GM21423 (cell line): ENCODE measurements around the gene CPVL.

Experiments
- ATAC-seq: cut with Tn5 transposase; IDR thresholded peaks from one replicate; pipeline ENCODE4 v1.9.1; 2021; ENCODE audit warnings: mild to moderate bottlenecking, moderate library complexity; ENCODE audit not compliant: unreplicated experiment

CPVL gene

DNA sequence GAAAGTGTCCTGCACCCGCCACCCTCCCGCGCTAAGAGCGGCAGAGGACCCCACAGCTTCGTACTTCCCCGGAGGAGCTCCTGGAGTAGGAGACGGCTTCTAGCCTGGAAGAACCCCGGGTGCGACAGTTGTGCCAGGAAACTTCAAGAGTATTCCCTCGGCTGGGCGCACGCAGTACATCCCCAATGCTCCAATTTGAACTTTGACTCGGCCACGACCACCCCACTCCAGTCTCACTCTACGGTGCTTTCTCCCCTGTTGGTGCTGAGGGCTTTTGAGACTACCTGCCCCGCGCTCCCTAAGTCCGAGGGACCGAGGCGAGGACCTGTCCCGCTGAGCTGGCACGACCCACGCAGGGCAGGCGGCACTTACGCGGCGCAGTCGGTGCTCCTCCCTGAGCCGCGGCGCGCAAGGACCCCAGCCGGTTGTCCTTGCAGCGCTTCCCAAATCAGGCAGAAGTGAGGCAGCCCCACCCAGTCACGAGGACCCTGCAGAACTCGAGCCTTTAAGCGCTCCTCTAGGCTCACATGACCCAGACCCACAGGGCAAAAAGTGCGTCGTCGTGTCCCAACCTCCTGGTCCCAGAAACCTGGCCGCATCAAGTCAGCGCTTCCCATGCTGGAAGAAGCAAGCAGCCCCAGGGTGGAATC is at the start of gene CPVL:
Gene CPVL, minus strand, starts transcription at position 481 of the 650 bp plus-strand sequence. CDS start 25,476 bp downstream, outside the sequence.
- ATAC-seq, result no peak

DNA sequence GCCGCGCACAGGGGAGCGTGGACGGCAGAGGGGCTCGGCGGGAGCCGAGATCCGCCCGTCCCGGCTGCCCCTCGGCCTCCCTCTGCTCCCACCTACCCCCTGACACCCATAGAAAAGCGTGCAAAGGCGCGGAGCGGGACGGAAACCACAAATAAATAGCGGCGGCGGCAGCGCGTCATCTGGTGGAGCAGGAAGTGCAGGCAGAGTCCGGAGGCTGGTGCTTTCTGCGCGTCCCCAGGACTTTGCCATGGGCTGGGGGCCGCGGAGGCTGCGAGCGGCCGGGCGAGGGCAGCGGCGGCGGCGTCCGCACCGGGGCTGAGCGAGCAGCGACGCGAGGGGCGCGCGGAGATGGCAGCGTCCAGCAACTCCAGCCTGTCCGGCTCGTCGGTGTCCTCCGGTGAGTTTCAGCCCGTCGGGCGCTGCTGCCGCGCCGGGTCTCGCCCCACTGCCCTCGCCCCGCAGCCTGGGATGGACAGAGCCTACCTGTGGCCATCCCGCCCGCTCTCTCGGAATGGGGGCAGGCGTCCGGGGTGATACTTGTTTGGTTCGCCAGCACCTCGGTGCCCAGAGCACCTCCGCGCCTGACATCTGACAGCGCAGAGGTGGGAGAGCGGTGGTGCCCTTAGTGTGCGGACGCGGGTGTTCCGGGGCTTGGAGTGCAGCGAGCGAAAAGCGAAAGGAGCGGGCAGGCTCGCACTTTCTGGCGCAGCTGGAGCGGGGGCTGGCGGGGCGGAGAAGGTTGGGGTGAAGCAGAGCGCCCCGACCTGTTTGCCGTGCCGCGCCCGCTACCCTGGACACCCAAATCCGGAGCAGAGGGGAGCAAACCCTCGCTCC is 48.5 kb upstream of the CPVL start, which contains the start of gene CHN2:
Gene CHN2, plus strand, starts transcription at position 182 of the 834 bp plus-strand sequence.
- no peak for ATAC-seq

DNA sequence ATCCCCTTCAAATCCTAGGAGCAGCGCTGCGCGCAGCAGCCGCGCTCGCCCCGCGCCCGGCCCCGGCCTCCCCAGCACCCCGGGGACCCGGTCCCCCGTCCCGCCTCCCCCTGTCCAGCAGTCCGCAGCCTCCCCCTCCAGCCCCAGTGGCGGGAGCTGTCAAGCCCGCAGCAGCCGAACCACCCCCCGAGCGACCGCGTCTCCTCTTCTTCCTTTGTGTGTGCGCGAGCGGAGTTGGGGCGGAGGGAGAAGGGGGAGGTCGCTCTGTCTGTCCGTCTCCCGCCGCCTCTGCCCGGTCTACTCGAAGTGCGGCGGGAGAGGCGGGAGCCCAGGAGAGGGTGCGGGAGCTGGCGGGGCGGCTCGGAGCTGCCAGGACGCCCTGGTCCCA is 47.9 kb upstream of the CPVL start:
- no peak for ATAC-seq

DNA sequence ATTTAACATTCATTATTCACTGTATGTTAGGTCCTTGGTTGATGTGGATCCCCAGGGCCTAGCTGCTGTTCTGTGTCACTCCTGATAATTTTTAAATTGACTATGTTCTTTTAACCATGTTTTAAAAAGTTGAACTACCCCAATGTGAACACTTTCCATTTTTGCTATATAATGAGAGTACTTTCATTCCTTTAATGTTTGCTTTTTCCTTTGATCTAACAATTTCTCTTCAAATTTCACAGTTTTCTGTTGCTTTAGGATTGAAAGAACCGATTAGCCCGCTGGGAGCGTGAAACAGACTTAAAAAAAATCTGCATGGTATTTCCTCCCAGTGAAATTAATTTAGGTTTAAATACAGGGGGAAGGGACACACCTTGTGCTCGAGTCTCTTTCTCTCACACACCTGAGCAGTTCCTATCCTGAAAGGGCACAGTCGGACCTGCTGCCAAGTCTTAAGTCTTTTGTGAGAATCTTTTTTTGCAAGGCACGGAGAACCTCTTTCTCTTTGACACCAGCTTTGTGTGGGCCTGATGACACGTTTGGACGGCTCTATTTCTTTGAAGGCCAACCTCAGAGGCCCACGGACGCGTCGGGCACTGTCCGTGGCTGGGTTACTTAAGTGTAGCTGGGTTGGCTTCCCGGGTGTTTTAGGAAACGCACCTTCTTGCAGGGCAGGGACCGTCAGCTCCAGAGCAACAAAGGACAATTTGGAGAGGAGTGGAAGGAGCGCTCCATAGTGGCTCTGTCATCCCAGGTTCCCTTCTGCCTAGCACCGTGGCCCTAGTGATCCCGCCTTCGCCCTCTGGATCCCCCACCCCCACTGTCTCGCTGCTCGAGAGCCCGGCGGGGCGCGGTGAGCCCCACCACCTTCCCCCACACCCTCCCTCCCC is 47.2 kb upstream of the CPVL start:
- ATAC-seq, result no peak

DNA sequence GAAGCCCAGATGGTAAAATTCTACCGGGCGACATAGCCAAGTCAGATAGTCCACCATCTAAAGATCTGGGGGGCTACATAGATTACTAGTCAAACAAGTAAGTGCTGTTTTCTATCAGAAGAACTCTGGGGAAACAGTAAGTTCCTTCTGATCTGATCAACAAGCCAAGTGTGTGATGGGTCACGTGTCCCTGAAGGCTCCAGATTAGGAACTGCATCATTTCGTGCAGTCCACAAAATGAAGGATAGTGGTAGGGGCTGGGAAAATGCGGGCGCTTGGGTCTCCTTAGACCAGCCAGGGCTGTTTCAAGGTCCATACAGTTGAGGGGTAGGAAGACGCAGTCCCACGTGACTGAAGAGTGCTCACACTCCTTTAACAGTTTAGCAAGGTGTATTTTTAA is 46.5 kb upstream of the CPVL start:
- ATAC-seq, result no peak

DNA sequence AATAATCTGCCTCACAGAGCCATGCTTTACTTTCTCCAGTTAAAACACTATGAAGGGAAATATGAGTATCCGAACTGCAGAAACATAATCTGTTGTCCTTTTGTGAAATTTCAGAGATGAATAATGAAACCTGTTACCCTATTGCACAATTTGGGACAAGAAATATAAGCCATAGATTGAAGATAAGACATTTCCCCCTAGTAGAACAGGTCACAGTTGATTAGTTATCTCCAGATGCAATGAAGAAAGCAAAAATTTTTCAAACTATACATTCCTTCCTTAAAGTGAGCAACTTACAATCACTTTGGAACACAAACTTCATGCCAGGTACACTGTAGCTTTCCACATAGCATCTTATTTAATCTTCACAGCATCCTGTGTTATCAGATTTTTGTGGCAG is 46.0 kb upstream of the CPVL start:
- ATAC-seq, result no peak

DNA sequence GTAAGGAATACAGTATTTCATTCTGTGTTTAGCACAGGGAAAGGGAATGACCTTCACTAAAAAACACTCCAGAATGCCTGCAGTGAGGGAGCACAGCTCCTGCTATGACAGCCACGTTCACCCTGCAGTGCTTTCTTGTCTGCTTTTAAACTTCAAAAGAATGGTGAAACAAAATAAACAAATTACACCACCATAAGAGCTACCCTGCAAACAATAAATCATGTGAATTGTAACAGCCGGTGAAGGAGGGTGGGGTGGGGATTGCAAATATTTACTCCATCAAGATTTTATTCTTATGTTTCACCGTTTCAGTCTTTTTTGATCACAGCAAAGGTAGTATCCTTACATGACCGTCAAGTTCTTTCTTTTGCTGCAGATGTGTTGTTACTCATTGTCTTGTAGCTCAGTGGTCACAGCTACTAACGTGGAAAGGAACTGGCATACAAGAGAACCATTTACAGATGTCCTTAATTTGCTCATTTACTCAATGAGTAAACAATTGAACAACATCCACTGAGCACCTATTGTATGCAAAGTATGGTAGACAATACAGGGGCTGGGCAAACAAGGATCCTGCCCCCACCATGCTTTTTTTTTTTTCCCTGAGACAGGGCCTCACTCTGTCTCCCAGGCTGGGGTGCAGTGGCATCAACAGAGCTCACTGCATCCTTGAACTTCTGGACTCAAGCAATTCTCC is 44.2 kb upstream of the CPVL start:
- no peak for ATAC-seq

DNA sequence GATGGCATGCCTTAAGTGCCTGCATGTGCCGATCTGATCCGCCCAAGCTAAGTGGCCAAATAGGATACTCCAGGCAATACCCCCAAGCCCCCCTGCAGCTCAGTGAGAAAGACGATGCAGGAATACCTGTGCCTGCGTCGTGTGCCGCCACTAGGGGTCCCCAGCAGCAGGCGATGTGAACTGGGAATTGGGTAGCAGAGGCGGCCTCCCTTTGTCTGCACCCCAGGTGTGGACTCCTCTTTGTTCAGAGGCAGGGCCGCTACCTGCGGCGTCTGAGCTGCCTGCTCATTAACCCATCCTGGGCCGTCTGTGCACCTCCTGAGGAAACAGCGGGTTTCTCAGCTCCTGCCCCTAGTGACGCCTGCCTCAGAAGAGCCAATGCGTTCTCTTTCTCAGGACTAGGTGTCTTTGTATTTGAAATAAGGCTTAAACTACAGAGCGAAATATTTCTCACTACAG is 43.4 kb upstream of the CPVL start:
- no peak for ATAC-seq

DNA sequence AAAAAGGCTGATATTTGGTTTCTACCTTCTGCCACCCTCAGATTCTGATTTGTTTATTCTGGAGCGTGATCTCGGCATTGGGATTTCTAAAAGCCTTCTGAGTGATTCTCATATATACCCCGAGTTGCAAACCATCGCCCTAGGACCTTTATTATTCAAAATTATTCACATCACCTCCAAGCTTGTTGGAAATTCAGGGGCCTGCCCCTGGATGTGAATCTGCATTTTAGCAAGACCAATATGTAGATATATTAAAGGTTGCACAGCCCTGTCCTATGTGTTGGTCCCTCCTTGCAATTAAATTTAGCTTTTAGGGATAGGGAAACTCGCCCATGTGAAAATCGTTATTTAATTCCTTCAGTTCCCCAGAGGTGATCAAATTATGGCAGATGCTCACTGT is 39.3 kb upstream of the CPVL start:
- no peak for ATAC-seq

DNA sequence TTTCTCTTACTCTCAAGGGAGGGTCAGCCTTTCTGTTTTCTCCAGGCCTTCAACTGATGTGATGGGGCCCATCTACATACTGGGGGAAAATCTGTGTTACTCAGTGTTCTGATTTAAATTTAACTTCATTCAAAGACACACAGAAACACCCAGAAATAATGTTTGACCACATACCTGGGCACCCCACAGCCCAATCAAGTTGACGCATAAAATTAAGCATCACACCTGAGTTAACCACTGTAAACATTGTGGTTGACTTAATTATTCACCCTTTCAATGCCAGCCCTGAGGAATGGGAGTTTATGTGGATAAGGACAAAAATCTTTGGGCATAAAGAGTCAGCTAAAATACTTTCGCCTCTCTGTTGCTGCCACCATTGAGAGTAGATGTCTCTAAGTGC is 38.3 kb upstream of the CPVL start:
- no peak for ATAC-seq

DNA sequence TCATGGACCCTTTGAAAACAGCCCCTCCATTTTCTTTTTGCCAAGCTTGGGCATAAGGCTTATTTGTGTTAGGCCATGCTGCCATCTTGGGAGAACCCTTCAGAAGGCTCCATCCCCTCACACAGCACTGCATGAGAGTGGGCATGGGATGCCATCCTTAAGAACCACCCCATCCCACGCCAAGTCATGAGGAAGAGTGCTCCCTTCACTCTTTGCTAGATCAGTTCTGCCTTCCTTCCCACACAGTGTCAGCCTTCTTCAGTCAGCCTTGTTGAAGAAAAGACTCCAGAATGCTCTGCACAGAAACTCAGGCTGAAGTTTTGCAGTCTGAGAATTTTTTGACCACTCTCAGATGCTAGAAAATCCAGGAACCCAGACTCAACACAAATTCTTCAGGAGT is 32.8 kb upstream of the CPVL start:
- ATAC-seq, result no peak

DNA sequence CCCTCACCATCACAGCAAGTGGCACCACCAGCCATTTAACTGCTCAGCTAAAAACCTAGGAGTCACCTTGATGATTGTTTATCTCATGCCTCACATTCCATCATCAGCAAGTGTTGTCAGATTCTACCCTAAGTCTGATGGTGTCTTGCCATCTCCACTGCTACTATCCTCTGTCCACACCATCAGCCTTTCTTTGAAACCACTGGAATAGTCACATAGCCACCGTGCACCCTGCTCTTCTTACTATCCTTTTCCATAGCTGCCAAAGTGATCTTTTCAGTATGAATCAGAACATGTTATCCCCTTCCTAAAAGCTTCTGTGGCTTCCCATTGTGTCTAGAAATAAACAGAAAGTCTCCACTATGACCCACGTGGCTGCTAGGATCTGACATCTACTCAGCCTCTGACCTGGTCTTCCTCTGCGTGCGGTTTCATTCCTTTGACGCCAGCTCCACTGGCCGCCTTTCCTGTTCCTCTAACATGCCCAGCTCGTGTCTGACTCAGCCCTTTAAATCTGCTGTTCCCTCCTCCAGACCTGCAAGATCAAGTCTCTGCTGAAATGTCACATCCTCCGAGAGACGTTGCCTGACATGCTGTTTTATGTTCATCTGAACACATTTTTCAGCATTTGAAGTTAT is 31.7 kb upstream of the CPVL start:
- no peak for ATAC-seq

DNA sequence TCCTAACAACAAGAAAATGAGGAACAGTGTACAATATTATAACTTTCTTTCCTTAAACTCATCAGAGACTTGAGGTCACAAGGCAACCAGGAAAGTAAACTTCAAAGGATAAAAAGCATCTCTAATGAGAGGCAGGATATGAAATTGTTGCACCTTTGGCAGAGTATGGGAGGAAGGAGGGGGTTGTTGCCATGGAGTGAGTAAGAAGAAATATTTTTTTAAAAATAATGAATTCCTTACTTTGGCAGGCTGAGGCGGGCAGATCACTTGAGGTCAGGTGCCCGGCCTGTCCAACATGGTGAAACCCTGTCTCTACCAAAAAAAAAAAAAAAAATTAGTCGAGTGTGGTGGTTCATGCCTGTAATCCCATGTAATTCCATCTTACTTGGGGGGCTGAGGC is 27.1 kb upstream of the CPVL start:
- no peak for ATAC-seq

DNA sequence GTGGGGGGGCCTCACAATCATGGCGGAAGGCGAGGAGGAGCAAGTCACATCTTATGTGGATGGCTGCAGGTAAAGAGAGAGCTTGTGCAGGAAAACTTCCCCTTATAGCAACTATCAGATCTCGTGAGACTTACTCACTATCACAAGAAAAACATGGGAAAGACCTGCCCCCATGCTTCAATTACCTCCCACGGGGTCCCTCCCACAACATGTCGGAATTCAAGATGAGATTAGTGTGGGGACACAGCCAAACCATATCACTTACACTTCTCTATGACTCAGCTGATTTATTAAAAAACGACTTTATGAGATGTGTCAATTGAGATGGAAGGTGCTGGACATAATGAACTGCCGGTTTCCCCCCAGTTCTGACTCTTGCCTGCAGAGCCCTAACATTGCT is 24.4 kb upstream of the CPVL start:
- no peak for ATAC-seq

DNA sequence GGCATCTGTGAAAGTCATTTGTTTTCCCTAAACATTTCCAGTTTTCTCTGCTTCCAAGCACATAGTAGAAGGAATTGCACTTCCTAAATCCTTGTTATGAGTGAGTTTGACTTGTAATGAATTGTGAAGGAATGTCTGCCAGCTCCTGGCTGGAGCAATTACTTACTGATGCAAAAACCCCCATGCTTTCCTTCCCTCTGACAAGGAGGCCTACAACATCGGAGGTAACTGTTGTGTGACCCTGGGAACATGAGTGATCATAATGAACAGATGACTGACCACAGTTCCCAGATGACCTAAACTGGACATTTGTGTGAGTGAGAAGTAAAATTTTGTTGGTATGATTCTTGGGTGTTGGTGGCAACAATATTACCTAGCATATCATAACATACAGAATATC is 21.4 kb upstream of the CPVL start:
- ATAC-seq, result no peak

DNA sequence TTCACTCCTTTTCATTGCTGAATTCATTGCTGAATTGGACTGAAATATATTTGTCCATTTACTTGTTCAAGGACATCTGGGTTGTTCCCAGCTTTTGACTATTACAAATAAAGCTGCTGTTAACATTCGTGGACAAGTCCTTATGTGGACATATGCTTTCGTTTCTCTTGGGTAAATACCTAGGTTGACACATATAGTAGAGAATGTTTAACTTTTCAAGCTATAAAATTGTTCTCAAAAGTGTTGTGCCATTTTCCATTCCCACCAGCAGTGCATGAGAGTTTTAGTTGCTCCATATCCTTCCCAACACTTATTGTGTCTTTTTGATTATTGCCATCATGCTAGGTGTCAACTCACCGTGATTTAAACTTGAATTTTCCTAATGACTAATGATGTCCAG is 17.5 kb upstream of the CPVL start:
- no peak for ATAC-seq

DNA sequence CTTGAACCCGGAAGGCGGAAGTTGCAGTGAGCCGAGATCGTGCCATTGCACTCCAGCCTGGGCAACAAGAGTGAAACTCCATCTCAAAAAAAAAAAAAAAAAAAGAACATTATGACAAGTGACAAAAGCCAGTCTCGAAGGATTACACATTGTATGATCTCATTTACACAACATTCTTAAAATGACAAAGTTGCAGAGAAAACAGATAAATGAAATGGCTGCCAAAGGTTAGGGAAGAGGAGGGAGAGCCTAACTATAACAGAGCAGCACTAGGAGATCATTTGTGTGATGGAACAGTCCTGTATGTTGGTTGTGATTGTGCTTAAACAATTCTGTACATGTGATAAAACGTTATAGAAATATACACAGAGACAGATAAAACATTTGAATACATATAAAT is 16.2 kb upstream of the CPVL start:
- no peak for ATAC-seq

DNA sequence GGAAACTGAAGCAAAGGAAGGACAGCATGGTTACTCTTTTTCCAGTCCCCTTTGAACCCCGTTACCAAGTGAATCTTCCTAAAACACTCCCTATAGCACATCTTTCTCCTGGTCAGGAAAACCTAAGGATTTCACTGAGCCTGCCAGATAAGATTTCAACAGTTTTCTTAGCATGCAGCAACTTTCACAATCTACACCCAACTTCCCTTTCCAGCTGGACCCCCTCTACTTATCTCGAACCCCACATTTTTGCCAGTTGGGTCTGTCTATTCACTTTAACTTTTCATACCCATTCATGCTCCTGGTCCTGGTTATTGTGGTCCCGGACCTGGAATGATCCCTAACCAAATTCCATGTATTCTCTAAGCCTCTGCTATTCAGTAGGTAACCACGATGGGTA is 14.9 kb upstream of the CPVL start:
- no peak for ATAC-seq

DNA sequence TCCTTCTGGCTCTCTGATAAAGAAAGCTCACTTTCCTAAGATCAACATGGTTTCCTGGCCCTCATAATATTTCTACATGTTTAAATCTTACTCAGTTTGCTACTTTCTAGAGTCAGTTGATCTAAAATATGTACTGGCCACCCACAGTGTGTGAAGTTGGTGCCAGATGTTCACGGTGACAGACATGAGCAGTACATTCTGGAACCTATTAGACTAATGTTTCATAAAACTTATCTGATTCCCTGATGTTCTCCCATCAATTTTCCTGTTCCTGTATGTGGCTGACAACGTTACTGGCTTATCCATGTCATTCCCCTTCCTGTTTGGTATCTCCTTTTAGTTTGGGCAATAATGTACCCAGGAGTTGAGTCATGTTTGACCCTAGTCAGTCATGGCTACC is 13.7 kb upstream of the CPVL start:
- no peak for ATAC-seq

DNA sequence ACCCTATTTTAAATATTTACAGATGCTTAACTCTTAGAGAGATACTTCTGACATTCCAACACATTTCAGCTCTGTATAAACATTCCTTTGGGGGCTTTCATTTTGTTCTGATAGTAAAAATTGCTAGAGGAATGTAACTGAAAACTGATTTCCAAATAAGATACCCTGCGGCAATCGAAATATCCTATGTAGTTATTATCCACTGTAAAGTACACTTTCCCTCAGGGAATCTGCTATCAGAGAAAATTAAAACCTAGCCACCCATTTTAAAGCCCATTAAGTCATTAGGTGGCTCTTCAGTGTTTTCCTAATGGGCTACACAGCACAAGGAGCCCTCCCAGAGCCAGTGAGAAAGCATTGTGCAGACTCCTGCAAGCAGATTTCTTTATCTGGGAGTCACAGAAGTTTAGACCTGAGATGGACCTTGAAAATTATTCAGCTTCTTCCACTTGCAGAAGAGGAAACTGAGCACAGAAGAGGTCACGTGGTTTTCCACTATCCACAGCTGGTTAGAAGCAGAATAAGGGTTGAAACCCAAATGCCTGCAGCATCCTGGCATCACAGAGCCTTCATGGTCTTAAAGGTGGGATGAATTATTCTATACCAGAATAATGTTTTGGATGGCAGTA is 12.6 kb upstream of the CPVL start:
- no peak for ATAC-seq
